ENCODE results near the gene FAM98A.

The FAM98A gene

GRCh38 chr2:33599175-33599942 is at the start of gene FAM98A:
Gene FAM98A (minus strand): TSS chr2:33599299. CDS start chr2:33599221, 78 bp downstream.
- peak; percentile 98 for DNase-seq (ENCODE audit: low read depth)

GRCh38 chr2:33645861-33646260 is 46.8 kb upstream of the FAM98A start:
- no peak for DNase-seq (ENCODE audit: low read depth)

- no peak for DNase-seq (ENCODE audit: low read depth)
Measured at GRCh38 chr2:33644215-33644614, 45.1 kb upstream of the FAM98A start.

- DNase-seq (ENCODE audit: low read depth) = no peak
Measured at GRCh38 chr2:33636001-33636400, 36.9 kb upstream of the FAM98A start.

GRCh38 chr2:33634261-33634910 is 35.3 kb upstream of the FAM98A start:
- DNase-seq (ENCODE audit: low read depth) = no peak

GRCh38 chr2:33633315-33633714 is 34.2 kb upstream of the FAM98A start:
- no peak for DNase-seq (ENCODE audit: low read depth)

GRCh38 chr2:33632831-33633230 is 33.7 kb upstream of the FAM98A start:
- no peak for DNase-seq (ENCODE audit: low read depth)

- no peak for DNase-seq (ENCODE audit: low read depth)
Measured at GRCh38 chr2:33628031-33628827, 29.1 kb upstream of the FAM98A start.

GRCh38 chr2:33619028-33619427 is 19.9 kb upstream of the FAM98A start:
- DNase-seq (ENCODE audit: low read depth) = no peak

- DNase-seq (ENCODE audit: low read depth) = no peak
Measured at GRCh38 chr2:33617989-33618388, 18.9 kb upstream of the FAM98A start.

- no peak for DNase-seq (ENCODE audit: low read depth)
Measured at GRCh38 chr2:33617401-33617800, 18.3 kb upstream of the FAM98A start.

- DNase-seq (ENCODE audit: low read depth) = no peak
Measured at GRCh38 chr2:33616873-33617272, 17.8 kb upstream of the FAM98A start.

- no peak for DNase-seq (ENCODE audit: low read depth)
Measured at GRCh38 chr2:33614190-33614589, 15.1 kb upstream of the FAM98A start.

- no peak for DNase-seq (ENCODE audit: low read depth)
Measured at GRCh38 chr2:33607905-33608304, 8.8 kb upstream of the FAM98A start.

- no peak for DNase-seq (ENCODE audit: low read depth)
Measured at GRCh38 chr2:33607251-33607721, 8.2 kb upstream of the FAM98A start.

GRCh38 chr2:33606622-33607021 is 7.5 kb upstream of the FAM98A start:
- DNase-seq (ENCODE audit: low read depth) = no peak

- DNase-seq (ENCODE audit: low read depth) = no peak
Measured at GRCh38 chr2:33606100-33606499, 7.0 kb upstream of the FAM98A start.

GRCh38 chr2:33605056-33605455 is 6.0 kb upstream of the FAM98A start:
- DNase-seq (ENCODE audit: low read depth) = no peak

- DNase-seq (ENCODE audit: low read depth) = no peak
Measured at GRCh38 chr2:33603416-33603815, 4.3 kb upstream of the FAM98A start.

GRCh38 chr2:33602201-33602830 is 3.2 kb upstream of the FAM98A start:
- no peak for DNase-seq (ENCODE audit: low read depth)

- no peak for DNase-seq (ENCODE audit: low read depth)
Measured at GRCh38 chr2:33599943-33600192, 769 bp upstream of the FAM98A start.

GRCh38 chr2:33598561-33599174 is 431 bp downstream of the FAM98A start:
- peak; percentile 1 for DNase-seq (ENCODE audit: low read depth)
